SK-N-SH treated with all-trans-retinoic acid at 6 μM for 48 hours (cell line): Measurements from ENCODE around the gene YBX1.
A peak's percentile ranks its signal among the peaks of the same experiment; 100 is the strongest.
"Not testable (repeated sequence)": the region's sequence is repeated elsewhere in the genome, so short reads cannot be mapped to it uniquely, and the experiment has no call there.

Experiments used
- ATAC-seq: fragments of 200-7000 bp; cut with Tn5 transposase; 3 replicates; pipeline ENCODE4 v1.9.1; 2020; ENCODE audit warnings: mild to moderate bottlenecking, moderate library complexity
- BACH2 ChIP-seq: fragments of 250-450 bp; sonication (Bioruptor Pico); IDR thresholded peaks from 2 replicates; pipeline ENCODE4 v1.9.0; 2021; ENCODE audit warnings: mild to moderate bottlenecking, borderline replicate concordance
- CSDC2 ChIP-seq: fragments of 250-450 bp; sonication (Bioruptor Pico); IDR thresholded peaks from 2 replicates; pipeline ENCODE4 v1.5.0; 2020; ENCODE audit warnings: mild to moderate bottlenecking, moderate library complexity
- CSRNP3 ChIP-seq: fragments of 250-450 bp; sonication (Bioruptor Pico); IDR thresholded peaks from 2 replicates; pipeline ENCODE4 v1.5.1; 2021; ENCODE audit warnings: mild to moderate bottlenecking, moderate library complexity
- GLIS3 ChIP-seq: fragments of 250-450 bp; sonication (Bioruptor Pico); IDR thresholded peaks from 2 replicates; pipeline ENCODE4 v1.5.0; 2020; ENCODE audit warnings: mild to moderate bottlenecking, moderate library complexity
- ISL1 ChIP-seq: fragments of 250-450 bp; sonication (Bioruptor Pico); IDR thresholded peaks from 2 replicates; pipeline ENCODE4 v2.1.2; 2022; ENCODE audit warnings: mild to moderate bottlenecking, moderate library complexity
- OSR1 ChIP-seq: fragments of 250-450 bp; sonication (Bioruptor Pico); IDR thresholded peaks from 2 replicates; pipeline ENCODE4 v1.8.0; 2022; ENCODE audit warnings: moderate library complexity, mild to moderate bottlenecking, inconsistent platforms
- PATZ1 ChIP-seq: fragments of 250-450 bp; sonication (Bioruptor Pico); IDR thresholded peaks from 2 replicates; pipeline ENCODE4 v1.8.0; 2020; ENCODE audit warnings: mild to moderate bottlenecking, moderate library complexity, borderline replicate concordance
- RARB ChIP-seq: fragments of 250-450 bp; sonication (Bioruptor Pico); IDR thresholded peaks from 2 replicates; pipeline ENCODE4 v1.8.0; 2021; ENCODE audit warnings: mild to moderate bottlenecking, moderate library complexity
- TCF4 ChIP-seq: fragments of 250-450 bp; sonication (Bioruptor Pico); IDR thresholded peaks from 2 replicates; pipeline ENCODE4 v1.8.0; 2021; ENCODE audit warnings: mild to moderate bottlenecking, moderate library complexity, borderline replicate concordance
- TOX ChIP-seq: fragments of 250-450 bp; sonication (Bioruptor Pico); IDR thresholded peaks from 2 replicates; pipeline ENCODE4 v1.8.0; 2021; ENCODE audit warnings: mild to moderate bottlenecking, moderate library complexity, borderline replicate concordance
- TSHZ2 ChIP-seq: fragments of 250-450 bp; sonication (Bioruptor Pico); IDR thresholded peaks from 2 replicates; pipeline ENCODE4 v1.5.0; 2020; ENCODE audit warnings: mild to moderate bottlenecking, moderate library complexity
- ZC3H10 ChIP-seq: fragments of 250-450 bp; sonication (Bioruptor Pico); IDR thresholded peaks from 2 replicates; pipeline ENCODE4 v1.5.1; 2021; ENCODE audit warnings: mild to moderate bottlenecking, moderate library complexity
- ZFP3 ChIP-seq: fragments of 250-450 bp; sonication (Bioruptor Pico); IDR thresholded peaks from 2 replicates; pipeline ENCODE4 v1.5.0; 2020; ENCODE audit warnings: mild to moderate bottlenecking, moderate library complexity
- ZFP30 ChIP-seq: fragments of 450-650 bp; formaldehyde crosslinking; IDR thresholded peaks from 2 replicates; pipeline ENCODE4 v1.5.0; 2022; ENCODE audit warnings: mild to moderate bottlenecking, moderate library complexity

Gene YBX1

GRCh38 chr1:42680921-42681683 is 1.1 kb upstream of the YBX1 start:
- peak; percentile 13; the same call in 2 of the 3 replicates for ATAC-seq
- TF ChIP-seq CSRNP3: no peak
- no peak for TF ChIP-seq ZFP3
- no peak for TF ChIP-seq CSDC2 (CRISPR knock-in tag)
- TF ChIP-seq TCF4 (CRISPR knock-in tag): no peak
- no peak for TF ChIP-seq ISL1 (CRISPR knock-in tag)
- no peak for TF ChIP-seq BACH2 (CRISPR knock-in tag)
- no peak for TF ChIP-seq PATZ1 (CRISPR knock-in tag)
- TF ChIP-seq TOX (CRISPR knock-in tag): no peak

- ATAC-seq: not testable (repeated sequence)
Observed at GRCh38 chr1:42682484-42682738, 193 bp downstream of the YBX1 start.

GRCh38 chr1:42682739-42683531 is 717 bp downstream of the YBX1 start:
- TF ChIP-seq ZFP30 (CRISPR knock-in tag): no peak
- no peak for TF ChIP-seq BACH2 (CRISPR knock-in tag)
- TF ChIP-seq TCF4 (CRISPR knock-in tag): no peak
- no peak for TF ChIP-seq ZFP3
- TF ChIP-seq ZC3H10 (CRISPR knock-in tag): no peak
- TF ChIP-seq CSDC2 (CRISPR knock-in tag): no peak
- no peak for TF ChIP-seq PATZ1 (CRISPR knock-in tag)

GRCh38 chr1:42684139-42684538 is 1.9 kb downstream of the YBX1 start:
- TF ChIP-seq TSHZ2 (CRISPR knock-in tag): no peak
- TF ChIP-seq OSR1 (CRISPR knock-in tag): no peak
- no peak for TF ChIP-seq RARB
- TF ChIP-seq CSRNP3: no peak
- no peak for TF ChIP-seq GLIS3
- no peak for TF ChIP-seq TOX (CRISPR knock-in tag)
- no peak for TF ChIP-seq ZFP30 (CRISPR knock-in tag)
- ATAC-seq: peak; percentile 33

More at GRCh38 chr1:42682739-42683531, 717 bp downstream of the YBX1 start:
- ATAC-seq: peak; percentile 13
